Measurements from ENCODE around the gene EDN2.

DNA sequence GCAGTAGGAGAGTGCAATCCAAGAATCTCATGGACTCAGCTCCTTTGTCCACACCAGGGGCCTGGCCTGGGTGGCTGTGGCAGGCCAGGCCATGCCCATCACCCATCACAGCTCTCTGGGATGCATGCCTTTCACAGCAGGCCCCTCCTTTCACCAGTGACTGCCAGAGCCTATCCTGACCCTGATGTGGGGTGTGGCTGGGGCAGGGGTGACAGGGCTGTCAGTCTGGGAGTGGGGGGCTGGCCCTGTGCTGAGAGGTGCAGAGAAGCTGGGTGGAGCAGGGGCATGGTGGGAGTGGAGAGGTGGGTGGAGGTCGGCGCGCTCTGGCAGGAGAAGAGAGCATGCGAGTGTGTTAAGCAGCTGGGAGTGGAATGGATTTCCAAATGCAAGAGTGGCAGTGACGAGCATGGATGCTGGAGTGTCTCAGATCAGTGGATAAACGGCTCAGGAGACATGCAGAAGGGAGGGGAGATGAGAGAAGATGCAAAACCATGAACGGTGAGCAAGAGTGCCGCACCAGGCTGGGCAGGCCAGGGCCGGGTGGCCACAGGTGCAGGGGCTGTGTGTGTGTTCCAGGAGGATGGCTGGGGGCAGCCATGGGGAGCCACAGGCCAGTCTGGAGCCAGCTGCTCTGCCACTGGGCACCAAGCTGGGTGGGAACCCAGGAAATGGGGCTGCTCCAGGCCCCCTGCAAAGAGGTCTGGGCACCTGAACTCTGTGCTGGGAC lies 39.6 kb upstream of the EDN2 start:
- TF ChIP-seq EZH2 (IDR thresholded peaks at IDR 0.05; ENCODE audit: insufficient read depth, poor library complexity, severe bottlenecking) (no peak), EZH2phosphoT487 (IDR thresholded peaks at IDR 0.05; ENCODE audit: insufficient read depth, low read depth) (no peak)
